Germinal center (tissue), 1 donor: Measurements from ENCODE around the gene ACSBG1.
"Not testable (repeated sequence)": the region's sequence is repeated elsewhere in the genome, so short reads cannot be mapped to it uniquely, and the experiment has no call there.

ENCODE experiments used
- DNase-seq: peaks from one replicate; pipeline ENCODE4 v3.0.0; 2012; ENCODE audit warnings: mixed read lengths, low spot score

ACSBG1 gene

DNA sequence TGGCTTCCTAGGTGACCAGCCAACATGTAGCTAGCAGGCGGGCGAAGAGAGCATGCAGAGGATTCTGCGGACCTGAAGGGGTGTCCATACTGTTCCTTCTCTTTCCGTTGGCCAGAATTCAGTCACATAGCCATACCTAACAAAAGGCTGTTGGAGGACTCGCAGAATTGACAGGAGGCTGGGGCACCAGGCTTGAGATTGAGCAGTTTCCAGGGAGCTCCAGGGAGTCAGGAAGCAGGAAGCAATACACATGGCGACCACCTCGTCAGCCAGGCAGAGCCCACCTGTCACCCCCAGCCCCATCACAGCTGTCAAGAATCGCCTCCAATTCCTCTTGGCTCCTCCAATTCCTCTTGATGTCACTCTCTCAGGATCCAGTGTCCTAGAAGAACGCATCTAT lies 16.8 kb upstream of the ACSBG1 start:
- no peak for DNase-seq

- no peak for DNase-seq
These were observed 14.8 kb upstream of the ACSBG1 start for GRCh38 chr15:78249131-78249530.

DNA sequence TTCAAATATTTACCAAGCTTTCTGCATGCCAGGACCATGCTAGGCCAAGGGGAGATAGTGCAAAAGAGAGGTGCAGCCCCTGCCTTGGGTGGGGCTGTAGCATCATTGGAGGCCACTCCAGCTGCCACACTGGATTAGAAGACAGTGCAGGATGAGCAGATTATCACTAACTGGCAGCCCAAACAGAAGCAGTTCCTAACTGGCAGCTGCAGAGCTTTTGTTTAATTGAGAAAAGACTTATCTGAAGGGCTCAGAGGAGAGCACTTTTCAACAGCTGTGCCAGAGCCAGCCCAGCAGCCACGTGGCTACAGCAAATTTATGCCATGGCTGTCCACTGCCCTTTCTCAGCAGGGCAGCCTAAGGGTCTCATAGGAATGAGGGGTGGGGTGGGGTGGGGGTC lies 13.5 kb upstream of the ACSBG1 start:
- DNase-seq, result no peak

- not testable (repeated sequence) for DNase-seq
These were observed 11.7 kb upstream of the ACSBG1 start for GRCh38 chr15:78245976-78246620.

DNA sequence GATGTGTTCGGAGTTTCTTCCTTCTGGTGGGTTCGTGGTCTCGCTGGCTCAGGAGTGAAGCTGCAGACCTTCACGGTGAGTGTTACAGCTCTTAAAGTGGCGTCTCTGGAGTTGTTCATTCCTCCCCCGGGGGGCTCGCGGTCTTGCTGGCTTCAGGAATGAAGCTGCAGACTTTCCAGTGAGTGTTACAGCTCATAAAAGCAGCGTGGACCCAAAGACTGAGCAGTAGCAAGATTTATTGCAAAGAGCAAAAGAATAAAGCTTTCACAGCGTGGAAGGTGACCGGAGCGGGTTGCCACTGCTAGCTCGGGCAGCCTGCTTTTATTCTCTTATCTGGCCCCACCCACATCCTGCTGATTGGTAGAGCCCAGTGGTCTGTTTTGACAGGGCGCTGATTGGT lies 11.0 kb upstream of the ACSBG1 start:
- DNase-seq, result not testable (repeated sequence)

DNA sequence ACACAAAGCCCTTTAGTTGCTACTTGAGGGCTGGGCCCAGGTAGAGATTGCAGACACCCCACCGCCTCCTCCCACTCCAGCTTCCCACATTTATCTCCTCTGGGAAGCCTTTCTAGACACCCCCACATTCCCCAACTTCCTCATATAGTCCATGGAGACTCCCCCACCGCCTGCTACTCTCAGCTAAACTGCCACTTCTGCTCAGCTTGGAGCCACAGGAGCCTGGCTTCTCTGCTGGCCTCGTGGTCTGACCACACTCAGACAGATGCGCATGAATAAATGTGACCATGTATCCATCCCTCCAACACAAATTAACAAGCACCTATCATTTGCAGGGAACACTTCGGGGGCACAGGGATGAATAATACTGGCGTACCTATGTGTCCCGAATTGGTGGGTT lies 10.5 kb upstream of the ACSBG1 start:
- DNase-seq, result no peak

DNA sequence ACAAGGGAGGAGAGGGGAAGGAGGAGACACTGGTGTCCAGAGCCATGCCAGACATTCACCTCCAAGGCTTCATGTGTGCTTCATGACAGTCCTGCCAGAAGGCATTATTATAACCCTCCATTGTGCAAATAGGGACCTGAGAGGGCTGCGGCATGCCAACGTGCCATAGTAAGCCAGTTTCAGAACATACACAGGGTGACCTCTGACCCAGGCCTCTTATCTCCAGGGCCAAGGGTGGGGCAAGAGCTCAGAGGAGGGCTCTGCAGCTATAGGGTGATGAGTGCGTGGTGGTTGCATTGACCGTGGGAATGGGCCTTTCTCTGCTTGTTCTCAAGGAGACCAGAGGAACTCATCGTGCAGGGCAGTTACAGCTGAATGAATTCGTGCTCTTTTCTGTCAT lies 9.7 kb upstream of the ACSBG1 start:
- DNase-seq, result no peak

DNA sequence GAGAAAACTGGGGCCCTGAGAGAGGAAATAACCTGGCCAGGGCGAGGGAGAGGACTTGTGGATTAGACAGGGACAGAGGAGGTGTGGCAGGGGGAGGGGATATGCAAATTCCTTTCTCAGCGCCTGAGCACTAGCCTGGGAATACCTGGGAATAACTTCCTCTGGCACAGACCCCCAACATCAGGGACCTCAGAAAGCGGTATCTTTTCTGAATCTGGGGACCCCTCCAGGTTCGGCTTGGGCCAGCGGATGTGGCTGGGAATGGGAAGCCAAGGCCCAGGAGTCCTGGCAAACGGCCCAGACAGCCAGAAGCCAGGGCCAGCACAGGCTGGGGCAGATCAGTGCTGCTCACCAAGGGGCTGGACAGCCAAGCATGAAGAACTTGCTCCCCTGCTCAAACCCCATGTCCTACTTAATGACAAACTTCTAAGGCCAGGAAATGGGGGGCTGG lies 9.2 kb upstream of the ACSBG1 start:
- no peak for DNase-seq

DNA sequence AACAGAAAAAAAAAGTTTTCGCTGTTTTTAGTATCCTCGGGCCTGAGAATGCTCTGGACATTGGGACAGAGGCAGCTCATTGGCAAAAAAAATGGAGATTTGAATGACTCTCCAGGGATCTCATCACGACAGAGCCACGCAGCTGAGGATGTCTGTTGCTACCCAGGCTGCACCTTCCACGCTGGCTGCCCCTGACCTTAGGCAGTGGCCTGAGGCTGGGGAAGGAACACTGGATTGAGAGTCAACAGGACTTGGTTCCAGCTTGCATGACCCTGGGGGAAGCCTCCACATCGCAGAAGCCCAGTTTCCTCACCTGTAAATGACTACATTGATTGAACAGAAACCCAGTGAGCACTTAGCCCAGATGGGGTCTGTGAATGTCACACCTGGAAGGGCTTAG lies 8.7 kb upstream of the ACSBG1 start:
- no peak for DNase-seq

DNA sequence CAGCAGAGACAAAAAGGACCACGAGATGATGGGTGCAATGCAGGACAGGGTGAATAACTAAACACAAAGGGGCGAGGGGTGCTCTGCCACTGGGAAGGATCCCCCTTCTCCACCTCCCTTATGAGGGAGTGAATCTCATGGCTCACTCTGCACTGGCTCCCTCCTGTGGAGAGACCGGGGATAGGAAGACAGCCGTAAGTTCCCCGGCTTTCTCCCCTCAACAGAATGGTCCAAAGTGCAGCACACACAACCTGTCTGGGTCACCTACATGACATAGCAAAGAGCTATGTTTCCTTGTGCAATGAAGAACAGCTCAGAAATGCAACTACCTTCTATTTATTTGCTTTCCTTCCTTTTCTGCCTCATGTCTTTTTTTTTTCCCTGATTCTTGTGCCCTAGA lies 7.8 kb upstream of the ACSBG1 start:
- no peak for DNase-seq

DNA sequence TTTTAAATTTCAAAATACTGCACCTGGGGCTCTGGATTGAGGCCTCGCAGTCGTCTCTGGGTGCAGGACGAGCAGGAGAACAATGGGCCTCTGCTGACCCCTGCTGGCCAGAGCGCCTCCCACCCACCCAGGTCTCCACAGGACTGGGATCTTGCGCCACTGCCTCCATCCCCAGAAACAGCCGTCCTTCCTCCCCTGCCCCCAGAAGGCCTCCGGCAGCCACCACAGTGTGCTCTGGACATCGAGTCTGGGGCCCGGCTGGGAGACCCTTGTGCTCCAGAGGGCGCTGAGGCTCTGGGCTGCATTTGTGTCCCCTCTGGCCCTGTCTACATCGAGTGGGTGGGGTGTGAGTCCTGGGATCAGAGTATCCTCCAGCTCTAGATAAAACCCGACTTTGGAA lies 6.7 kb upstream of the ACSBG1 start:
- peak; percentile 82 for DNase-seq

GRCh38 chr15:78239811-78240210 lies 5.4 kb upstream of the ACSBG1 start:
- DNase-seq, result no peak

GRCh38 chr15:78237146-78237545 lies 2.8 kb upstream of the ACSBG1 start:
- no peak for DNase-seq

DNA sequence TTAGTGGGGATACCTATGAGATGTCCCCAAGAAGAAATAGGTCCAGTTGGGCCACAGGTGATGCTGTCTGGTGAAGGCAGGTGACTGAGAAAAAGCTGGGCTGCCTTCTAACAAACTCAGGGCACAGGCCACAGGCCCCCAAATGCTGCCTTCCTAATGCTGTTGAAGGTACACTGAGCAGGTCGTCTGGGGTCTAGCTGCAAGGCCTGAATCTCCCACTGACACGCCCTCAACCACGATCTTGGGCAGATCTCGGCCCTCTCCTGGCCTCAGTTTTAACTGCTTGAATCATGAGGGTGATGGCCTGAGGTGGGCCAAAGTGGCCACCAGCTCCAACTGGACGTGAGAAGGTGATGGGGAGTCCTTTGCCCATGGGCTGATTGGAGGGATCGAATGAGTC lies 2.1 kb upstream of the ACSBG1 start:
- DNase-seq, result no peak

- DNase-seq, result no peak
These were observed 869 bp downstream of the ACSBG1 start for GRCh38 chr15:78233496-78233895.

DNA sequence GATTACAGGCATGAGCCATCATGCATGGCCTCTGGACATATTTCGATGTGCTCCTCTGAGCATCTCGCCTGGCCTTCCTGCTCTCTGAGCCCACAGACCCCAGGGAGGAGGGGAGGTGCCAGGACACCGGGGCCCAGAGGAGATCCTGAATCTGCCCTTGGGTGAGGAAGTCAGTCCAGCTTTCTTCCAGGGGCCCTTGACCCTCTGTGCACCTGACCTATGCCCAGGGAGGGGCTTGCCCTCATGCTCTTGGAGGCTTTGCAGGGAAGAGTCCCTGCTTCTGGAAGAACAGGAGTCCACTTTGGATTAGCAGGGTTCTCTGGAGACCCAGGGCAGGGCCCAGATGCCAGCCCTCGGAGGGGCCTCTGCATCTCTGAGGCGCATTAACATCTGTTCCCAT lies 1.4 kb downstream of the ACSBG1 start:
- no peak for DNase-seq

DNA sequence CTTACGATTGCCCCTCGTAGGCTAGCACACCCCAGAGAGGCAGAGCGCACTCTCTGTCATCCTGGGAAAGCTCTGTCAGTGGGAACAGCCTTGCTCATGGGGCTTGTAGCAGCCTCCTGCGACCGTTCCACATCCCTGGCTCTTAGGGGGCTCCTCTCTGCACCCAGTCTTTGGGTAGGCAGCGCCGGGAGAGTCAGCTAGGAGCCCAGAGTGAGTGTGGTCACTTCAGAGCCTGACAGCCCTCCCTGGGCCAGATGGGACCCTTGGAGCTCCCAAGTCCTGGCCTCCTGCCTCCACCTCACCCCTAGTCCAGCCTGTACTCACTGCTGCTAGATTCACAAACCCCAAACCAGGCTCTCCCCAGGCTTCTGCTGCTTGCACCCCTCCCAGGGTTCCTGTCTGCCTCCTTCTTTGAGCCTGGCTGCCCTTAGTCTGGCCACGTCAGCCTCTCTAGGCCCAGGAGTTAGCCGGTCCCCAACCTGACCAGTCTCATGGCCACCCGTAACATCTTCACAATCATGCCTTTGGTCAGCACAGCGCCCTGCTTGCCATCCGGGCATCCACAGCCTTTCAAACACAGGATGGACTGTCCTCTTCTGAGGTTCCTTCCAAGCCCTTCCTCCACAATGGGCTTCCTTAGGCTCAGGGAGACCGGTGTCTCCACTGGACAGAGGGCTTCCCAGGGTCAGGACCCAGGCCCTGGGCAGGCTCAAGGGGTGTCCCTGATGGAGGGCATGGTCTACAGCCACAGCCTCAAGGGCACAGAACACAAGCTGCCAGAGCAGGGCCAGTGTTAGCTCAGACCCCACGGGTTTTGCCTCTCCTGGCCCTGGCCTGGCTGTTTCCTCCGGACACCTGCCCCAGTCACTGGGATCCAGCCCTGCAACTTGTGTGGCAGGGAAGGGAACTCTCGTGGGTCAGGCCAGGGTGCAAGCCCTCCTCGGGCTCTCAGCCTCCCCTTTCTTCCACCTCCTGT lies 4.6 kb downstream of the ACSBG1 start:
- DNase-seq, result no peak

DNA sequence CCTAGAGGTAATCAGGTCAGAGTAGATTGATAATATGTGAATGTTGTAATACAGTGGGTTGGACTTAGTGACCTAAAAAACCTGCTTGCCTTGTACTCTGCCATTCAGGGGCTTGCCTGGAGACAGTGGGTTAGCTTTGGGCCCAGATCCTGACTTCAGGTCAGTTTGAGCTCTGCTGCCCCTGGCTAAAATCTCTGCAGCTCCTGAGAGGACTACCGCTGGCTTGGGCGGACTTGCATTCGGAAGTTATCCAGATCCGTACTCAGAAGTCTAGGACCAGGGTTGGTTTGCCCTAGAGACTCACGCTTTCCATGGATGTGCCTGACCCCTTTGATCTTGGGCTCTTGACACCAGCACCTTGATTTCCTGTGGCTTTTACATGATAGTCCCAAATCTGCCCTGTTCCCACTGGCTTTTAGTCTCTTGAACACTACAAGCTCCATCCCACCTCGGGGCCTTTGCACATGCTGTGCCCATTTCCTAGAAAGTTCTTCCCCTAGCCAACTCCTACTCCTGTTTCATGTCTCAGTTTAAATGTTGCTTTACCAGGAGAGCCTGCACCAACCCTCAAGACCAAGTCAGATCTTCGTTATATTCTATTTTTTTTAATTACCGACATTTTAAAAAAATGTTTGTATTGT lies 5.9 kb downstream of the ACSBG1 start:
- no peak for DNase-seq

GRCh38 chr15:78225783-78226541 lies 8.4 kb downstream of the ACSBG1 start:
- no peak for DNase-seq

DNA sequence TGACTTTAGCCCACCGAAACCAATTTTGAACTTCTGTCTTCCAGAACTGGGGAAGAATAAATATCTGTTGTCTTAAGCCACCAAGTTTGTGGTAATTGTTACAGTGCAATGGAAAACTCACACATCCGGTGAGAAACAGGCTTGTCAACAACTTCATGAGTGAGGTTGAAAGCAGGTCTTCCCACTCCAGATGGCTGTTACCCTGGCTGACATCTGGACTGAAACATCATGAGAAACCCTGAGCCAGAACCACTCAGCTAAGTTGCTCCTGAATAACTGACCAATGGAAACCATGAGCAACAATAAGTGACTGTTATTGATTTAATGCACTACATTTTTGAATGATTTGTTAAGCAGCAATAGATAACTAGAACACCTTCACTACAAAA lies 10.3 kb downstream of the ACSBG1 start:
- no peak for DNase-seq

GRCh38 chr15:78223396-78224022 lies 10.9 kb downstream of the ACSBG1 start:
- DNase-seq, result no peak
